ENCODE data around the gene DPPA3. TPM values are rescaled to one million over a fixed set of nuclear protein-coding genes. Genes with fewer than 3 reads are reported as not detected.

DPPA3 gene
- total RNA-seq, 1 donor: not detected

DNA sequence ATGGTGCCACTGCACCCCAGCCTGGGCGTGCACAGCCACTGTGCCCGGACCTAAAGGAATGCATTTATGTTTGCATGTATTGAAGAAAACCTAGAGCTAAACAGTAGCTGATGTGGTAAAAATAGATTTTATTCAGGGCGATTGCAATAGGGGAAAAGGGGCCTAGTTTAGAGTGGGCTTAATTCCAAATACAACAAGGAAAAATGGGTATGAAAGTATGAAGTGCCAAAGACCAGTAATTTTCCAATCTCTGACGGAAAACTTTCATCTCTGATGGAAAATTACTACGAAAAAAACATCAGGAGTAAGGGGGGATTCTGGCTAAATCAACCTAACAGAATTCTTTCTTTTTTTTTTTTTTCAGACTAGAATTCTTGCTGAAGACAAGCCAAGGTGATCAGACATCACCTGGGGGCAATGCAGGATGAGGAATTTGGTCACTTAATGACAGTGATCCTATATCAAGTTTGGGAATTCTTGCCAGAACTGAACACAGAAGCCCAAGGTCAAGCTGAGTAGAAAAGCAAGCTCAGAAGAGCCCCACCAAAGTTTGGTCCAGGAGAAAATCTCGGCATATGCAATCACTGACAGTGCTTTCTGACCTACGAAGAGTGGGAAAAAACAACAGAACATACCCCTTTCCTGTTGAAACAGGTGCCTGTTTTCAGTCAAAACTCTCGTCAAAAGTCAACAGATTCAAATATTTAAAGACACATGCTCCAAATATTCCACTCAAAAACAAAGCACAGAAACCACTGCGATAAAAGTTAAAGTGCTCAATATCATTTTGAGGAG lies 31.8 kb upstream of the DPPA3 start:
- no peaks in the 10 kb centered on the region for H3K4me1 ChIP-seq (ENCODE audit: insufficient read depth, low read length)
- no peaks in the 10 kb centered on the region for H3K79me2 ChIP-seq (ENCODE audit: insufficient read depth, low read length)
- no peaks in the 10 kb centered on the region for H4K20me1 ChIP-seq (ENCODE audit: insufficient read depth, low read length)
- DNase-seq (ENCODE audit: insufficient read length, low spot score, missing footprints): no peak
- no peaks in the 10 kb centered on the region for H3K36me3 ChIP-seq (ENCODE audit: insufficient read depth, low read length)
- no peak overlapping the region for H2AFZ ChIP-seq (ENCODE audit: low read length)
- H3K27me3 ChIP-seq (ENCODE audit: insufficient read depth, low read length): no peaks in the 10 kb centered on the region
- no peak overlapping the region for H3K4me2 ChIP-seq (ENCODE audit: insufficient read depth, low read length)
- no peak overlapping the region for H3K4me3 ChIP-seq (ENCODE audit: insufficient read depth, low read length)
- H3K27ac ChIP-seq (ENCODE audit: low read depth, low read length): no peak overlapping the region
- TF ChIP-seq, protein P1, sequence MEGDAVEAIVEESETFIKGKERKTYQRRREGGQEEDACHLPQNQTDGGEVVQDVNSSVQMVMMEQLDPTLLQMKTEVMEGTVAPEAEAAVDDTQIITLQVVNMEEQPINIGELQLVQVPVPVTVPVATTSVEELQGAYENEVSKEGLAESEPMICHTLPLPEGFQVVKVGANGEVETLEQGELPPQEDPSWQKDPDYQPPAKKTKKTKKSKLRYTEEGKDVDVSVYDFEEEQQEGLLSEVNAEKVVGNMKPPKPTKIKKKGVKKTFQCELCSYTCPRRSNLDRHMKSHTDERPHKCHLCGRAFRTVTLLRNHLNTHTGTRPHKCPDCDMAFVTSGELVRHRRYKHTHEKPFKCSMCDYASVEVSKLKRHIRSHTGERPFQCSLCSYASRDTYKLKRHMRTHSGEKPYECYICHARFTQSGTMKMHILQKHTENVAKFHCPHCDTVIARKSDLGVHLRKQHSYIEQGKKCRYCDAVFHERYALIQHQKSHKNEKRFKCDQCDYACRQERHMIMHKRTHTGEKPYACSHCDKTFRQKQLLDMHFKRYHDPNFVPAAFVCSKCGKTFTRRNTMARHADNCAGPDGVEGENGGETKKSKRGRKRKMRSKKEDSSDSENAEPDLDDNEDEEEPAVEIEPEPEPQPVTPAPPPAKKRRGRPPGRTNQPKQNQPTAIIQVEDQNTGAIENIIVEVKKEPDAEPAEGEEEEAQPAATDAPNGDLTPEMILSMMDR (IDR thresholded peaks at IDR 0.05; ENCODE audit: extremely low read depth, low read depth, low read length): no peak
- no peaks in the 10 kb centered on the region for H3K9me3 ChIP-seq (ENCODE audit: low read depth, low read length)

DNA sequence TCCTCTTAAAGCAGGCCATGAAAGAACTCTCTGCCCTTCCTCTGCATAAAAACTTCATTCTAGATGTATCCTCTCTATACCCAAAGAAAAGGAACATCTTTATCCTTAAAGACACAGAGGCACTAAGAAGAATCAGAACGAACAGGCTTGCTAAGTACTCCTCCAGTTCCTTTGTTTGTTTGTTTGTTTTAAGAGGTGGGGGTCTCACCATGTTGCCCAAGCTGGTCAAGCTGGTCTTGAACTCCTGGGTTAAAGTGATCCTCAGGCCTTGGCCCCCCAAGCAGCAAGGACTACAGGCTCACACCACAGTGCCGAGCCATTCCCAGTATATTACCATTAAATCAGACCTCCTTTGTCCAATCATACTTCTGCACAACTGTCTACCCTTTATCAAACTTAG lies 29.7 kb upstream of the DPPA3 start:
- Histone ChIP-seq H2AFZ (ENCODE audit: low read length) (no peak overlapping the region), H3K9me3 (ENCODE audit: low read depth, low read length) (no peaks in the 10 kb centered on the region), H3K79me2 (ENCODE audit: insufficient read depth, low read length) (no peaks in the 10 kb centered on the region), H3K27ac (ENCODE audit: low read depth, low read length) (no peak overlapping the region), H3K4me1 (ENCODE audit: insufficient read depth, low read length) (no peaks in the 10 kb centered on the region), H3K4me2 (ENCODE audit: insufficient read depth, low read length) (no peak overlapping the region), H3K36me3 (ENCODE audit: insufficient read depth, low read length) (no peaks in the 10 kb centered on the region), H3K27me3 (ENCODE audit: insufficient read depth, low read length) (no peaks in the 10 kb centered on the region), H3K4me3 (ENCODE audit: insufficient read depth, low read length) (no peak overlapping the region), H4K20me1 (ENCODE audit: insufficient read depth, low read length) (no peaks in the 10 kb centered on the region)
- TF ChIP-seq, protein P1 (IDR thresholded peaks at IDR 0.05; ENCODE audit: extremely low read depth, low read depth, low read length): no peak
- DNase-seq (ENCODE audit: insufficient read length, low spot score, missing footprints): no peak

DNA sequence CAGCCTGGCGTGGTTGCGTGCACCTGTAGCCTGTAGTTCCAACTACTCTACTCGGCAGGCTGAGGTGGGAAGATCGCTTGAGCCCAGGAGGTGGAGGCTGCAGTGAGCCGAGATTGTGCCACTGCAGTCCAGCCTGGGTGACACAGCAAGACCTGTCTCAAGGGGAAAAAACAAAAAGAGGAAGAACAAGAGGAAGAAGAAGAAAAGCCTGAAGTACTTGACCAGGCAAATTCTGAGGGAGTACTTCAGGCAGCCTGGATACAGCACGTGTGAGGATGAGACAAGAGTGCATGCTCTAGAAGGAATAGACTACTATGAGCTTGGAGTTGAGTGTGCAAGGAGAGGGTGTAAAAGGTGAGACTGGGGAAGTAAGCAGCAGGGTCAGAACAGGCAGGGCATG lies 17.4 kb upstream of the DPPA3 start:
- Histone ChIP-seq H3K4me3 (ENCODE audit: insufficient read depth, low read length) (no peak overlapping the region), H3K27ac (ENCODE audit: low read depth, low read length) (no peak overlapping the region), H3K9me3 (ENCODE audit: low read depth, low read length) (no peaks in the 10 kb centered on the region), H3K4me1 (ENCODE audit: insufficient read depth, low read length) (no peaks in the 10 kb centered on the region), H4K20me1 (ENCODE audit: insufficient read depth, low read length) (no peaks in the 10 kb centered on the region), H3K36me3 (ENCODE audit: insufficient read depth, low read length) (no peaks in the 10 kb centered on the region), H2AFZ (ENCODE audit: low read length) (no peak overlapping the region), H3K27me3 (ENCODE audit: insufficient read depth, low read length) (no peaks in the 10 kb centered on the region), H3K79me2 (ENCODE audit: insufficient read depth, low read length) (no peaks in the 10 kb centered on the region), H3K4me2 (ENCODE audit: insufficient read depth, low read length) (no peak overlapping the region)
- no peak for DNase-seq (ENCODE audit: insufficient read length, low spot score, missing footprints)
- TF ChIP-seq, protein P1 (IDR thresholded peaks at IDR 0.05; ENCODE audit: extremely low read depth, low read depth, low read length): no peak

DNA sequence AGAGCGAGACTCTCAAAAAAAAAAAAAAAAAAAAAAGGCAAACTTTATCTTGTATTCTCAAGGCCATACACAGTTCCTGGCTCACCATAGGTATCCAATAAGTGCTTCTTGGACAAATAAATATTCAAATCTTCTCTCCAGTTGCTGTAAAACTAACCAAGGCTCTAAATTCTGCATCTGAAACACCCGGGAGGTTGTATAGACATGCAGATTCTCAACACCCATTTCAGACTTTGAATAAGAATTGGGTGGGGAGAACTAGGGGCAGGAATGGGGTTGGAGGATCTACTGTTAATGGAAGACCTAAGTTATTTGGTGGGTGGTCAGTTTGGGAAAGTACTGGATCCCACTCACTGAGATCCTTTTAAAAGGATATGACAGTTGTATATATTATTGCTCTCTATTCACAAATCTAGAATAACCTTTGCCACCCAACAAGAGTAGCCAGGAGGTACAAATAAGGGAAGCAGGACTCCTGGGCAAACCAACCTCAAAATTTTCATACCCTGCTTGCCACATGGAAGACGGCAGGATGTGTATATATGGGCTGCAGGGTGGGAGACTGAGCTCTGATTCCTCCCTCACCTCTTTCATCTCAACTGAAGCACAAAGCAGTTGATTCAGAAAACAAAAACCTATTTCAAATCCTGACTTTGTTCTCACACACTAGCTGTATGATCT lies 16.5 kb upstream of the DPPA3 start:
- H3K27ac ChIP-seq (ENCODE audit: low read depth, low read length): no peak overlapping the region
- H3K4me3 ChIP-seq (ENCODE audit: insufficient read depth, low read length): no peak overlapping the region
- H3K9me3 ChIP-seq (ENCODE audit: low read depth, low read length): no peaks in the 10 kb centered on the region
- H3K4me2 ChIP-seq (ENCODE audit: insufficient read depth, low read length): no peak overlapping the region
- H3K79me2 ChIP-seq (ENCODE audit: insufficient read depth, low read length): no peaks in the 10 kb centered on the region
- TF ChIP-seq, protein P1 (IDR thresholded peaks at IDR 0.05; ENCODE audit: extremely low read depth, low read depth, low read length): no peak
- H3K36me3 ChIP-seq (ENCODE audit: insufficient read depth, low read length): no peaks in the 10 kb centered on the region
- no peaks in the 10 kb centered on the region for H4K20me1 ChIP-seq (ENCODE audit: insufficient read depth, low read length)
- no peaks in the 10 kb centered on the region for H3K4me1 ChIP-seq (ENCODE audit: insufficient read depth, low read length)
- H2AFZ ChIP-seq (ENCODE audit: low read length): no peak overlapping the region
- H3K27me3 ChIP-seq (ENCODE audit: insufficient read depth, low read length): no peaks in the 10 kb centered on the region
- DNase-seq (ENCODE audit: insufficient read length, low spot score, missing footprints): no peak
